H9 (cell line): ENCODE results near the gene SELENOW. TPM values are rescaled to one million over a fixed set of nuclear protein-coding genes. Genes with fewer than 3 reads are reported as not detected.
"Not testable (repeated sequence)": the region's sequence is repeated elsewhere in the genome, so short reads cannot be mapped to it uniquely, and the experiment has no call there.

Experiments used
- DNase-seq: peaks from one replicate; pipeline ENCODE4 v3.0.0-alpha.2; 2017
- H2AFZ ChIP-seq: one replicate; pipeline ENCODE4 v1.6.1; 2013; ENCODE audit warnings: mild to moderate bottlenecking, low read length, control low read depth, moderate library complexity
- H2AK5ac ChIP-seq: 2 replicates; pipeline ENCODE4 v1.6.1; 2013; ENCODE audit warnings: low read length, control low read depth, mixed read lengths; ENCODE audit not compliant: insufficient read length
- H2BK120ac ChIP-seq: one replicate; pipeline ENCODE4 v1.6.1; 2013; ENCODE audit warnings: low read depth, mild to moderate bottlenecking, low read length, control low read depth, inconsistent platforms; ENCODE audit not compliant: poor library complexity, severe bottlenecking
- H2BK12ac ChIP-seq: 2 replicates; pipeline ENCODE4 v1.6.1; 2013; ENCODE audit warnings: low read length, control low read depth, mixed read lengths, low read depth; ENCODE audit not compliant: insufficient read length
- H2BK15ac ChIP-seq: 2 replicates; pipeline ENCODE4 v1.6.1; 2013; ENCODE audit warnings: low read depth, low read length, control low read depth
- H2BK20ac ChIP-seq: one replicate; pipeline ENCODE4 v1.6.1; 2013; ENCODE audit warnings: low read depth, mild to moderate bottlenecking, low read length, control low read depth, inconsistent platforms; ENCODE audit not compliant: poor library complexity, severe bottlenecking
- H2BK5ac ChIP-seq: 2 replicates; pipeline ENCODE4 v1.6.1; 2013; ENCODE audit warnings: low read length, control low read depth, mixed read lengths; ENCODE audit not compliant: insufficient read length
- H3K14ac ChIP-seq: 2 replicates; pipeline ENCODE4 v1.6.1; 2013; ENCODE audit warnings: low read length, control low read depth; ENCODE audit not compliant: insufficient read depth
- H3K18ac ChIP-seq: 2 replicates; pipeline ENCODE4 v1.6.1; 2013; ENCODE audit warnings: low read depth, mild to moderate bottlenecking, mixed read lengths, low read length, control low read depth; ENCODE audit not compliant: insufficient read length
- H3K23ac ChIP-seq: 2 replicates; pipeline ENCODE4 v1.6.1; 2013; ENCODE audit warnings: low read length, control low read depth, mixed read lengths, low read depth; ENCODE audit not compliant: insufficient read length
- H3K23me2 ChIP-seq: 2 replicates; pipeline ENCODE4 v1.6.1; 2013; ENCODE audit warnings: low read depth, mild to moderate bottlenecking, mixed read lengths, low read length, control low read depth; ENCODE audit not compliant: insufficient read length, poor library complexity, severe bottlenecking
- H3K27ac ChIP-seq: 2 replicates; pipeline ENCODE4 v1.5.1; 2013; ENCODE audit warnings: low read length, control low read depth, mixed read lengths, low read depth; ENCODE audit not compliant: insufficient read length
- H3K27me3 ChIP-seq: 2 replicates; pipeline ENCODE4 v1.6.1; 2013; ENCODE audit warnings: low read length, control low read depth, inconsistent platforms; ENCODE audit not compliant: insufficient read depth
- H3K4ac ChIP-seq: 2 replicates; pipeline ENCODE4 v1.6.1; 2013; ENCODE audit warnings: low read depth, mild to moderate bottlenecking, control low read depth, inconsistent platforms, low read length, moderate library complexity
- H3K4me1 ChIP-seq: 2 replicates; pipeline ENCODE4 v1.6.1; 2013; ENCODE audit warnings: low read length, control low read depth, inconsistent platforms; ENCODE audit not compliant: insufficient read depth
- H3K4me2 ChIP-seq: 2 replicates; pipeline ENCODE4 v1.6.1; 2013; ENCODE audit warnings: low read length, control low read depth, mixed read lengths; ENCODE audit not compliant: insufficient read length, insufficient read depth
- H3K56ac ChIP-seq: 2 replicates; pipeline ENCODE4 v1.6.1; 2013; ENCODE audit warnings: low read depth, mild to moderate bottlenecking, mixed read lengths, low read length, control low read depth; ENCODE audit not compliant: insufficient read length
- H3K79me1 ChIP-seq: 2 replicates; pipeline ENCODE4 v1.6.1; 2013; ENCODE audit warnings: low read depth, mild to moderate bottlenecking, moderate library complexity, low read length, control low read depth, inconsistent platforms; ENCODE audit not compliant: insufficient read depth, poor library complexity, severe bottlenecking
- H3K79me2 ChIP-seq: 2 replicates; pipeline ENCODE4 v1.6.1; 2013; ENCODE audit warnings: low read length, control low read depth, inconsistent platforms; ENCODE audit not compliant: insufficient read depth
- H3K9ac ChIP-seq: 2 replicates; pipeline ENCODE4 v1.6.1; 2013; ENCODE audit warnings: low read length, control low read depth, mixed read lengths; ENCODE audit not compliant: insufficient read length; ENCODE audit errors: extremely low read depth
- H3K9me3 ChIP-seq: one replicate; pipeline ENCODE4 v1.6.1; 2013; ENCODE audit warnings: low read depth, low read length, inconsistent platforms; ENCODE audit not compliant: control insufficient read depth
- H3T11ph ChIP-seq: one replicate; pipeline ENCODE4 v1.6.1; 2013; ENCODE audit warnings: mild to moderate bottlenecking, low read length, control low read depth, inconsistent platforms
- H4K20me1 ChIP-seq: one replicate; pipeline ENCODE4 v1.6.1; 2013; ENCODE audit not compliant: control insufficient read depth, insufficient read length, insufficient read depth
- H4K5ac ChIP-seq: 2 replicates; pipeline ENCODE4 v1.6.1; 2013; ENCODE audit warnings: low read depth, mild to moderate bottlenecking, mixed read lengths, low read length, control low read depth; ENCODE audit not compliant: insufficient read length
- H4K8ac ChIP-seq: replicated peaks from 2 replicates; pipeline ENCODE4 v1.6.1; 2013; ENCODE audit warnings: low read length, control low read depth, mixed read lengths, low read depth; ENCODE audit not compliant: insufficient read length
- H4K91ac ChIP-seq: 2 replicates; pipeline ENCODE4 v1.6.1; 2013; ENCODE audit warnings: low read depth, mild to moderate bottlenecking, moderate library complexity, mixed read lengths, low read length, control low read depth; ENCODE audit not compliant: insufficient read length
- H3K27ac Mint-ChIP-seq, 3 experiments: 2 replicates in 2 of 3; 3 replicates in 1 of 3; pipeline ENCODE4 v1.8.0; 2020 to 2021; ENCODE audit warnings: mixed read lengths in 3 of 3, mild to moderate bottlenecking in 1 of 3, moderate library complexity in 1 of 3
- H3K27me3 Mint-ChIP-seq: 2 replicates; pipeline ENCODE4 v1.8.0; 2021; ENCODE audit warnings: low read depth, mild to moderate bottlenecking, moderate library complexity, mixed read lengths
- H3K36me3 Mint-ChIP-seq, 3 experiments: 2 replicates in 2 of 3; 3 replicates in 1 of 3; pipeline ENCODE4 v1.8.0; 2020 to 2021; ENCODE audit warnings: low read depth in 3 of 3, mixed read lengths in 3 of 3; ENCODE audit not compliant: insufficient read depth in 1 of 3
- H3K4me1 Mint-ChIP-seq, 2 experiments: 2 replicates each; pipeline ENCODE4 v1.8.0; 2020; ENCODE audit warnings: mixed read lengths in 2 of 2
- H3K4me3 Mint-ChIP-seq, 2 experiments: 2 replicates in 1 of 2; 3 replicates in 1 of 2; pipeline ENCODE4 v1.8.0; 2020 to 2021; ENCODE audit warnings: mild to moderate bottlenecking in 2 of 2, mixed read lengths in 2 of 2, moderate library complexity in 1 of 2
- H3K9me3 Mint-ChIP-seq, 2 experiments: 2 replicates in 1 of 2; 3 replicates in 1 of 2; pipeline ENCODE4 v1.8.0; 2020; ENCODE audit warnings: mild to moderate bottlenecking in 2 of 2, mixed read lengths in 2 of 2, moderate library complexity in 1 of 2
- CTCF ChIP-seq: fragments of 200-600 bp; sonication (generic); conservative IDR thresholded peaks from 3 replicates; pipeline ENCODE4 v1.8.0; 2021; ENCODE audit warnings: antibody characterized with exemption, mild to moderate bottlenecking
- WGBS: extraction: QIAGEN DNeasy Blood & Tissue Kit; methylation state at CpG from one replicate; pipeline ENCODE4 v1.1.7; 2013; ENCODE audit warnings: missing lambda C conversion rate, low lambda C conversion rate, mixed read lengths; ENCODE audit not compliant: insufficient read length; ENCODE audit errors: extremely low coverage; 5-methylcytosine and 5-hydroxymethylcytosine counted together
- total RNA-seq: library from RNA; stranded (reverse); gene quantifications from 2 replicates; pipeline ENCODE4 v1.2.1, GENCODE V29; 2021

SELENOW gene
- total RNA-seq, 1 experiment from 2014 or later: 388 TPM

- H2BK5ac ChIP-seq: no peak within 1 kb of the TSS
- Mint-ChIP-seq H3K4me3 (peak within 1 kb of the TSS; percentile 98 to 99), H3K9me3 (no peaks in the 10 kb centered on the region), H3K27ac (peak within 1 kb of the TSS; percentile 96 to 100 (median 99)), H3K27me3 (peaks cover 2% of the 10 kb centered on the region; the same call in 1 of the 2 replicates), H3K4me1 (peaks cover 13 to 26% of the 10 kb centered on the region in 2 experiments), H3K36me3 (peaks cover 22 to 39% (median 37%) of the 10 kb centered on the region in 3 experiments)
- H2AK5ac ChIP-seq: no peak within 1 kb of the TSS
- no peak within 1 kb of the TSS for H4K91ac ChIP-seq
- TF ChIP-seq CTCF: no peak
- H2BK15ac ChIP-seq: no peak within 1 kb of the TSS
- H3K27me3 ChIP-seq: no peaks in the 10 kb centered on the region
- peaks cover 6% of the 10 kb centered on the region; the same call in 1 of the 2 replicates for H3K79me2 ChIP-seq
- peak within 1 kb of the TSS; percentile 82 for H3K18ac ChIP-seq
- peaks cover 3% of the 10 kb centered on the region for H3K79me1 ChIP-seq
- H4K8ac ChIP-seq: no peak within 1 kb of the TSS
- H4K5ac ChIP-seq: no peak within 1 kb of the TSS
- H3T11ph ChIP-seq: no peak within 1 kb of the TSS
- H3K4me1 ChIP-seq: no peaks in the 10 kb centered on the region
- no peaks in the 10 kb centered on the region for H3K9me3 ChIP-seq
- H3K4ac ChIP-seq: no peak within 1 kb of the TSS
- peak within 1 kb of the TSS; percentile 45 for H3K9ac ChIP-seq
- no peak within 1 kb of the TSS for H2BK20ac ChIP-seq
- peak within 1 kb of the TSS; percentile 85; the same call in 1 of the 2 replicates for H3K14ac ChIP-seq
- peak; percentile 97 for DNase-seq
- H3K23ac ChIP-seq: no peak within 1 kb of the TSS
- peaks cover 5% of the 10 kb centered on the region for H4K20me1 ChIP-seq
- no peak within 1 kb of the TSS for H2BK12ac ChIP-seq
- H3K23me2 ChIP-seq: no peaks in the 10 kb centered on the region
- H3K27ac ChIP-seq: no peak within 1 kb of the TSS
- WGBS: no CpG with 5 or more reads among the region's 53 CpGs
- no peak within 1 kb of the TSS for H2AFZ ChIP-seq
- no peak within 1 kb of the TSS for H3K56ac ChIP-seq
- H2BK120ac ChIP-seq: peak within 1 kb of the TSS; percentile 65
- peak within 1 kb of the TSS; percentile 38 for H3K4me2 ChIP-seq
Observed at GRCh38 chr19:47745010-47745901, 33.2 kb upstream of the SELENOW start, which contains the start of gene NOP53. Gene NOP53 (plus strand): TSS chr19:47745546. CDS start chr19:47745560, 14 bp downstream.

GRCh38 chr19:47746129-47746528 lies 32.4 kb upstream of the SELENOW start:
- Mint-ChIP-seq H3K4me1 (peaks cover 13 to 26% of the 10 kb centered on the region in 2 experiments), H3K4me3 (peak overlapping the region; percentile 98 to 99), H3K36me3 (peaks cover 28 to 46% (median 46%) of the 10 kb centered on the region in 3 experiments)
- H3K79me2 ChIP-seq, H3K56ac ChIP-seq, H4K91ac ChIP-seq, H2BK12ac ChIP-seq, H3K4ac ChIP-seq, H4K5ac ChIP-seq, H2AK5ac ChIP-seq, H2BK5ac ChIP-seq, DNase-seq, H3K27ac ChIP-seq, H3K18ac ChIP-seq, H3K4me1 ChIP-seq, H2BK15ac ChIP-seq, H3K23ac ChIP-seq, H4K20me1 ChIP-seq, H2AFZ ChIP-seq, H3K9me3 Mint-ChIP-seq, H3K14ac ChIP-seq, H3K27me3 Mint-ChIP-seq, H2BK120ac ChIP-seq, H4K8ac ChIP-seq, H3K27ac Mint-ChIP-seq, H3K79me1 ChIP-seq, H3K27me3 ChIP-seq, H3T11ph ChIP-seq, H2BK20ac ChIP-seq, H3K9ac ChIP-seq, H3K23me2 ChIP-seq, H3K9me3 ChIP-seq: not testable (repeated sequence)
- H3K4me2 ChIP-seq: peak overlapping the region; percentile 4
- no CpG with 5 or more reads among the region's 17 CpGs for WGBS
